H9 (cell line): ENCODE measurements around the gene CRK. TPM values are rescaled to one million over a fixed set of nuclear protein-coding genes. Genes with fewer than 3 reads are reported as not detected.
A peak's percentile ranks its signal among the peaks of the same experiment; 100 is the strongest.

Source experiments
- DNase-seq: peaks from one replicate; pipeline ENCODE4 v3.0.0-alpha.2; 2017
- H2AFZ ChIP-seq: one replicate; pipeline ENCODE4 v1.6.1; 2013; ENCODE audit warnings: mild to moderate bottlenecking, low read length, control low read depth, moderate library complexity
- H2AK5ac ChIP-seq: 2 replicates; pipeline ENCODE4 v1.6.1; 2013; ENCODE audit warnings: low read length, control low read depth, mixed read lengths; ENCODE audit not compliant: insufficient read length
- H2BK120ac ChIP-seq: one replicate; pipeline ENCODE4 v1.6.1; 2013; ENCODE audit warnings: low read depth, mild to moderate bottlenecking, low read length, control low read depth, inconsistent platforms; ENCODE audit not compliant: poor library complexity, severe bottlenecking
- H2BK12ac ChIP-seq: 2 replicates; pipeline ENCODE4 v1.6.1; 2013; ENCODE audit warnings: low read length, control low read depth, mixed read lengths, low read depth; ENCODE audit not compliant: insufficient read length
- H2BK15ac ChIP-seq: 2 replicates; pipeline ENCODE4 v1.6.1; 2013; ENCODE audit warnings: low read depth, low read length, control low read depth
- H2BK20ac ChIP-seq: one replicate; pipeline ENCODE4 v1.6.1; 2013; ENCODE audit warnings: low read depth, mild to moderate bottlenecking, low read length, control low read depth, inconsistent platforms; ENCODE audit not compliant: poor library complexity, severe bottlenecking
- H2BK5ac ChIP-seq: 2 replicates; pipeline ENCODE4 v1.6.1; 2013; ENCODE audit warnings: low read length, control low read depth, mixed read lengths; ENCODE audit not compliant: insufficient read length
- H3K14ac ChIP-seq: 2 replicates; pipeline ENCODE4 v1.6.1; 2013; ENCODE audit warnings: low read length, control low read depth; ENCODE audit not compliant: insufficient read depth
- H3K18ac ChIP-seq: 2 replicates; pipeline ENCODE4 v1.6.1; 2013; ENCODE audit warnings: low read depth, mild to moderate bottlenecking, mixed read lengths, low read length, control low read depth; ENCODE audit not compliant: insufficient read length
- H3K23ac ChIP-seq: 2 replicates; pipeline ENCODE4 v1.6.1; 2013; ENCODE audit warnings: low read length, control low read depth, mixed read lengths, low read depth; ENCODE audit not compliant: insufficient read length
- H3K23me2 ChIP-seq: 2 replicates; pipeline ENCODE4 v1.6.1; 2013; ENCODE audit warnings: low read depth, mild to moderate bottlenecking, mixed read lengths, low read length, control low read depth; ENCODE audit not compliant: insufficient read length, poor library complexity, severe bottlenecking
- H3K27ac ChIP-seq: 2 replicates; pipeline ENCODE4 v1.5.1; 2013; ENCODE audit warnings: low read length, control low read depth, mixed read lengths, low read depth; ENCODE audit not compliant: insufficient read length
- H3K27me3 ChIP-seq: 2 replicates; pipeline ENCODE4 v1.6.1; 2013; ENCODE audit warnings: low read length, control low read depth, inconsistent platforms; ENCODE audit not compliant: insufficient read depth
- H3K4ac ChIP-seq: 2 replicates; pipeline ENCODE4 v1.6.1; 2013; ENCODE audit warnings: low read depth, mild to moderate bottlenecking, control low read depth, inconsistent platforms, low read length, moderate library complexity
- H3K4me1 ChIP-seq: 2 replicates; pipeline ENCODE4 v1.6.1; 2013; ENCODE audit warnings: low read length, control low read depth, inconsistent platforms; ENCODE audit not compliant: insufficient read depth
- H3K4me2 ChIP-seq: 2 replicates; pipeline ENCODE4 v1.6.1; 2013; ENCODE audit warnings: low read length, control low read depth, mixed read lengths; ENCODE audit not compliant: insufficient read length, insufficient read depth
- H3K56ac ChIP-seq: 2 replicates; pipeline ENCODE4 v1.6.1; 2013; ENCODE audit warnings: low read depth, mild to moderate bottlenecking, mixed read lengths, low read length, control low read depth; ENCODE audit not compliant: insufficient read length
- H3K79me1 ChIP-seq: 2 replicates; pipeline ENCODE4 v1.6.1; 2013; ENCODE audit warnings: low read depth, mild to moderate bottlenecking, moderate library complexity, low read length, control low read depth, inconsistent platforms; ENCODE audit not compliant: insufficient read depth, poor library complexity, severe bottlenecking
- H3K79me2 ChIP-seq: 2 replicates; pipeline ENCODE4 v1.6.1; 2013; ENCODE audit warnings: low read length, control low read depth, inconsistent platforms; ENCODE audit not compliant: insufficient read depth
- H3K9ac ChIP-seq: 2 replicates; pipeline ENCODE4 v1.6.1; 2013; ENCODE audit warnings: low read length, control low read depth, mixed read lengths; ENCODE audit not compliant: insufficient read length; ENCODE audit errors: extremely low read depth
- H3K9me3 ChIP-seq: one replicate; pipeline ENCODE4 v1.6.1; 2013; ENCODE audit warnings: low read depth, low read length, inconsistent platforms; ENCODE audit not compliant: control insufficient read depth
- H3T11ph ChIP-seq: one replicate; pipeline ENCODE4 v1.6.1; 2013; ENCODE audit warnings: mild to moderate bottlenecking, low read length, control low read depth, inconsistent platforms
- H4K20me1 ChIP-seq: one replicate; pipeline ENCODE4 v1.6.1; 2013; ENCODE audit not compliant: control insufficient read depth, insufficient read length, insufficient read depth
- H4K5ac ChIP-seq: 2 replicates; pipeline ENCODE4 v1.6.1; 2013; ENCODE audit warnings: low read depth, mild to moderate bottlenecking, mixed read lengths, low read length, control low read depth; ENCODE audit not compliant: insufficient read length
- H4K8ac ChIP-seq: replicated peaks from 2 replicates; pipeline ENCODE4 v1.6.1; 2013; ENCODE audit warnings: low read length, control low read depth, mixed read lengths, low read depth; ENCODE audit not compliant: insufficient read length
- H4K91ac ChIP-seq: 2 replicates; pipeline ENCODE4 v1.6.1; 2013; ENCODE audit warnings: low read depth, mild to moderate bottlenecking, moderate library complexity, mixed read lengths, low read length, control low read depth; ENCODE audit not compliant: insufficient read length
- H3K27ac Mint-ChIP-seq, 3 experiments: 2 replicates in 2 of 3; 3 replicates in 1 of 3; pipeline ENCODE4 v1.8.0; 2020 to 2021; ENCODE audit warnings: mixed read lengths in 3 of 3, mild to moderate bottlenecking in 1 of 3, moderate library complexity in 1 of 3
- H3K27me3 Mint-ChIP-seq: 2 replicates; pipeline ENCODE4 v1.8.0; 2021; ENCODE audit warnings: low read depth, mild to moderate bottlenecking, moderate library complexity, mixed read lengths
- H3K36me3 Mint-ChIP-seq, 3 experiments: 2 replicates in 2 of 3; 3 replicates in 1 of 3; pipeline ENCODE4 v1.8.0; 2020 to 2021; ENCODE audit warnings: low read depth in 3 of 3, mixed read lengths in 3 of 3; ENCODE audit not compliant: insufficient read depth in 1 of 3
- H3K4me1 Mint-ChIP-seq, 2 experiments: 2 replicates each; pipeline ENCODE4 v1.8.0; 2020; ENCODE audit warnings: mixed read lengths in 2 of 2
- H3K4me3 Mint-ChIP-seq, 2 experiments: 2 replicates in 1 of 2; 3 replicates in 1 of 2; pipeline ENCODE4 v1.8.0; 2020 to 2021; ENCODE audit warnings: mild to moderate bottlenecking in 2 of 2, mixed read lengths in 2 of 2, moderate library complexity in 1 of 2
- H3K9me3 Mint-ChIP-seq, 2 experiments: 2 replicates in 1 of 2; 3 replicates in 1 of 2; pipeline ENCODE4 v1.8.0; 2020; ENCODE audit warnings: mild to moderate bottlenecking in 2 of 2, mixed read lengths in 2 of 2, moderate library complexity in 1 of 2
- WGBS: extraction: QIAGEN DNeasy Blood & Tissue Kit; methylation state at CpG from one replicate; pipeline ENCODE4 v1.1.7; 2013; ENCODE audit warnings: missing lambda C conversion rate, low lambda C conversion rate, mixed read lengths; ENCODE audit not compliant: insufficient read length; ENCODE audit errors: extremely low coverage; 5-methylcytosine and 5-hydroxymethylcytosine counted together
- total RNA-seq: library from RNA; stranded (reverse); gene quantifications from 2 replicates; pipeline ENCODE4 v1.2.1, GENCODE V29; 2021
- TF ChIP-seq, protein P1 (sequence below): fragments of 200-600 bp; sonication (generic); conservative IDR thresholded peaks from 3 replicates; pipeline ENCODE4 v1.8.0; 2021; ENCODE audit warnings: antibody characterized with exemption, mild to moderate bottlenecking

Gene CRK
- total RNA-seq, 1 experiment from 2014 or later: 58.9 TPM

DNA sequence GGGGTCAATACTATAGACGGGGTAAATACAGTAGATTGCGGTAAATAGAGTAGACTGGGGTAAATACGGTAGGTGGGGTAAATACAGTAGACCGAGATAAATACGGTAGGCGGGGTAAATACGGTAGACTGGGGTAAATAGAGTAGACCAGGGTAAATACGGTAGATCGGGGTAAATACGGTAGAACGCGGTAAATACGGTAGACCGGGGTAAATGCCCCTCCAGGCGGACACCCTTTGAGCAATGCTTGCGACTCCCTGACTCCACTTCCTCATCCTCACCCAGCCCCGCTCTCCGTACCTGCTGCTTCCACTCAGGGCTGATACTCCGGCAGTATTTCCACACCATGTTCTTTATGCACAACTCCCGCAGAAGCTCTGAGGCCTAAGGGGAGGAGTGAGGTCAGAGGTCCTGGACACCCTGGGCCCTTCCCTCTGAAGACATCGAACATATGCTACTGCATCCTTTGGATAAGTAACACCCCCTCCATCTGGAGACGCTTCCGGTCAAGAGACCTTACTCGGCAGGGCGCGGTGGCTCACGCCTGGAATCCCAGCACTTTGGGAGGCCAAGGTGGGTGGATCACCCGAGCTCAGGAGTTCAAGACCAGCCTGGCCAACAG is 13.3 kb upstream of the CRK start:
- no peaks in the 10 kb centered on the region for H4K20me1 ChIP-seq
- H3K9me3 Mint-ChIP-seq: no peaks in the 10 kb centered on the region
- H2BK15ac ChIP-seq: no peak overlapping the region
- H3K4me1 Mint-ChIP-seq: peaks cover 0 to 23% of the 10 kb centered on the region in 2 experiments; a peak in 2 of 4 replicates
- H2AFZ ChIP-seq: no peak overlapping the region
- no peaks in the 10 kb centered on the region for H3K23me2 ChIP-seq
- peak overlapping the region in 2 of 3 experiments; percentile 35 to 74; a peak in 2 of 7 replicates for H3K27ac Mint-ChIP-seq
- H2BK120ac ChIP-seq: no peak overlapping the region
- no peaks in the 10 kb centered on the region for H3K4me1 ChIP-seq
- H4K91ac ChIP-seq: no peak overlapping the region
- DNase-seq: peak; percentile 77
- H4K5ac ChIP-seq: no peak overlapping the region
- H3K79me1 ChIP-seq: no peaks in the 10 kb centered on the region
- no peak overlapping the region for H4K8ac ChIP-seq
- H3K4ac ChIP-seq: no peak overlapping the region
- H3K4me3 Mint-ChIP-seq: peak overlapping the region in 1 of 2 experiments; percentile 38; a peak in 2 of 5 replicates
- no peak overlapping the region for H2BK20ac ChIP-seq
- H3K9me3 ChIP-seq: no peaks in the 10 kb centered on the region
- no peak overlapping the region for H3K56ac ChIP-seq
- H2BK5ac ChIP-seq: no peak overlapping the region
- H3K36me3 Mint-ChIP-seq: peaks cover 11 to 72% (median 26%) of the 10 kb centered on the region in 3 experiments; a peak in 6 of 7 replicates
- H3K4me2 ChIP-seq: no peak overlapping the region
- H3T11ph ChIP-seq: no peak overlapping the region
- no peaks in the 10 kb centered on the region for H3K79me2 ChIP-seq
- no peaks in the 10 kb centered on the region for H3K27me3 Mint-ChIP-seq
- no peak overlapping the region for H3K23ac ChIP-seq
- H3K9ac ChIP-seq: no peak overlapping the region
- TF ChIP-seq, protein P1, sequence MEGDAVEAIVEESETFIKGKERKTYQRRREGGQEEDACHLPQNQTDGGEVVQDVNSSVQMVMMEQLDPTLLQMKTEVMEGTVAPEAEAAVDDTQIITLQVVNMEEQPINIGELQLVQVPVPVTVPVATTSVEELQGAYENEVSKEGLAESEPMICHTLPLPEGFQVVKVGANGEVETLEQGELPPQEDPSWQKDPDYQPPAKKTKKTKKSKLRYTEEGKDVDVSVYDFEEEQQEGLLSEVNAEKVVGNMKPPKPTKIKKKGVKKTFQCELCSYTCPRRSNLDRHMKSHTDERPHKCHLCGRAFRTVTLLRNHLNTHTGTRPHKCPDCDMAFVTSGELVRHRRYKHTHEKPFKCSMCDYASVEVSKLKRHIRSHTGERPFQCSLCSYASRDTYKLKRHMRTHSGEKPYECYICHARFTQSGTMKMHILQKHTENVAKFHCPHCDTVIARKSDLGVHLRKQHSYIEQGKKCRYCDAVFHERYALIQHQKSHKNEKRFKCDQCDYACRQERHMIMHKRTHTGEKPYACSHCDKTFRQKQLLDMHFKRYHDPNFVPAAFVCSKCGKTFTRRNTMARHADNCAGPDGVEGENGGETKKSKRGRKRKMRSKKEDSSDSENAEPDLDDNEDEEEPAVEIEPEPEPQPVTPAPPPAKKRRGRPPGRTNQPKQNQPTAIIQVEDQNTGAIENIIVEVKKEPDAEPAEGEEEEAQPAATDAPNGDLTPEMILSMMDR: no peak
- H3K27me3 ChIP-seq: no peaks in the 10 kb centered on the region
- H3K18ac ChIP-seq: no peak overlapping the region
- H3K14ac ChIP-seq: no peak overlapping the region
- no peak overlapping the region for H2BK12ac ChIP-seq
- no peak overlapping the region for H2AK5ac ChIP-seq
- no peak overlapping the region for H3K27ac ChIP-seq
- WGBS: no CpG with 5 or more reads among the region's 28 CpGs
